ENCODE data around the gene B3GAT1. TPM values are rescaled to one million over a fixed set of nuclear protein-coding genes. Genes with fewer than 3 reads are reported as not detected.

The B3GAT1 gene
- total RNA-seq, 1 experiment from 2014 or later: not detected

DNA sequence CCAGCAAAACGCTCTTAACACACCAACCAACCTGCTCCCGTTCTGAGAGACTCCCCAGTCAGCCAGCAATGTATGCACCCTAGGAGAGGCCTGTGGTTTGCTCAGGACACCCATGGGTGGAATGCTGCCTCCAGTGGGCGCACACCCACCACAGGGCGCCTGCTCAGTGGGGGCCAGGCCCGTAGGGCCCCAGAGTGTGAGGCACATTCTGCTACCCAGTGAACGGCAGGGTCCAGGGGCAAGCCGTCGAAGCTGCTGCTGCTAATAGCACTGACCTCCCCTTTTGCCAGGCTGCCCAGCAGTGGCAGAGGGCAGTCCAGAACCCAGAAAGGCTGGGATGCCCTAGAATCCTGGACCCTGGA lies 12.8 kb downstream of the B3GAT1 start:
- Histone ChIP-seq H3K9ac (ENCODE audit: low read length) (no peak overlapping the region), H3K9me2 (ENCODE audit: insufficient read depth) (no peaks in the 10 kb centered on the region), H4K20me1 (ENCODE audit: insufficient read depth) (no peaks in the 10 kb centered on the region), H3K36me3 (ENCODE audit: control insufficient read depth in 1 of 2, insufficient read depth in 2 of 2, low read length in 2 of 2) (no peaks in the 10 kb centered on the region), H3K27ac (ENCODE audit: low read depth, low read length) (no peak overlapping the region), H3K79me2 (ENCODE audit: insufficient read depth, low read length) (no peaks in the 10 kb centered on the region), H3K4me3 (replicated peaks in 1 of 2; ENCODE audit: low read depth in 1 of 2, low read length in 2 of 2) (no peak overlapping the region), H2AFZ (ENCODE audit: low read depth, low read length, poor library complexity, severe bottlenecking) (no peak overlapping the region), H3K4me1 (ENCODE audit: control insufficient read depth in 1 of 2, insufficient read depth in 2 of 2, low read length in 2 of 2) (peaks cover 0 to 7% of the 10 kb centered on the region in 2 experiments; a peak in 2 of 4 replicates), H3K9me3 (ENCODE audit: control insufficient read depth in 1 of 2, insufficient read depth in 1 of 2, low read depth in 1 of 2, low read length in 2 of 2) (no peaks in the 10 kb centered on the region), H3K4me2 (ENCODE audit: low read length) (no peak overlapping the region), H3K27me3 (ENCODE audit: insufficient read depth, low read length) (peaks cover 6% of the 10 kb centered on the region; the same call in 1 of the 2 replicates)
- TF ChIP-seq FOSL1 (IDR thresholded peaks at IDR 0.05; ENCODE audit: low read depth): no peak
- no peak for TF ChIP-seq TCF7L2 (IDR thresholded peaks at IDR 0.05; ENCODE audit: borderline replicate concordance, extremely low read depth, insufficient read depth, insufficient read length)
- TF ChIP-seq ZNF274 (IDR thresholded peaks at IDR 0.05; ENCODE audit: low read depth, low read length): no peak
- CTCF ChIA-PET: no interaction called here
- no TSS peak for BruUV-seq (replicated peaks)
- RAD21 ChIA-PET (ENCODE audit: low non-redundant PET in 1 of 2, low total read pairs in 2 of 2, uncharacterized antibody in 2 of 2, unreplicated experiment in 2 of 2): no interaction called here
- no peak for DNase-seq (ENCODE audit: low read depth, low spot score)
- intact Hi-C loops (cut with micrococcal nuclease): no loop called here
- POLR2A ChIA-PET: no interaction called here
- no peak for ATAC-seq

DNA sequence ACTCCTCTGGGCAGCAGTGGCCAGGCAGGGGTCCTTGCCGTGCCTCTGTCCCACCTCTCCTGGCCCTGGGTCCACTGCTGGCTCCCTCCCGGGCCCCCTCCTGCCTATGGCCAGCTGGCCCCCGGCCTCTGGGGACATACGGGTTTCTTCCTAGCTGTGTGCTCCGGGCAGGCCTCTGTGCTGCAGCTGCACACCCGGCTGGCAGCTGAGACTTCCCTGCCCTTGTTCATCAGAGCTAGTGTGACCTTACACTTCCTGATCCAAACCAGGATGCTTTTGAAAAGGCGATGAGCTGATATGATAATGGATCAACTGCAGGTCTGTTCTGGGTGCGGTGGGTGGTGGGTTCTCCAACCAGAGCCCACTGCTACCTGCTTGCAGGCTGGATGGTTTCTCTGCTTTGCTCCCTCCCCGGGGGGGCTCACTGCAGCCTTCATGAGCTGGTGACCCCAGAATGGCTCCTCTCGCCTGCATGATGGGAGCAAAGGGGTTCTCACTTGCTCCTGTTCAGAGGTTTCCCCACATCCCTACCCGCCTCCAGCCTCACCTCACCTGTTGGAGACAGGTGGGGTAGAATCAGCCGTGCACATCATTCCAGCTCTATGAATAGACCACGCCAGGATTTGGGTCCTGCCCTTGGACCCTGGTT lies 13.3 kb downstream of the B3GAT1 start:
- H3K4me1 ChIP-seq (ENCODE audit: control insufficient read depth in 1 of 2, insufficient read depth in 2 of 2, low read length in 2 of 2): peaks cover 0 to 7% of the 10 kb centered on the region in 2 experiments; a peak in 2 of 4 replicates
- no peak overlapping the region for H3K4me3 ChIP-seq (replicated peaks in 1 of 2; ENCODE audit: low read depth in 1 of 2, low read length in 2 of 2)
- BruUV-seq (replicated peaks): no TSS peak
- H3K9me3 ChIP-seq (ENCODE audit: control insufficient read depth in 1 of 2, insufficient read depth in 1 of 2, low read depth in 1 of 2, low read length in 2 of 2): no peaks in the 10 kb centered on the region
- DNase-seq (ENCODE audit: low read depth, low spot score) (no peak), ATAC-seq (no peak)
- H3K79me2 ChIP-seq (ENCODE audit: insufficient read depth, low read length): no peaks in the 10 kb centered on the region
- intact Hi-C loops (cut with micrococcal nuclease): no loop called here
- no peaks in the 10 kb centered on the region for H3K9me2 ChIP-seq (ENCODE audit: insufficient read depth)
- H2AFZ ChIP-seq (ENCODE audit: low read depth, low read length, poor library complexity, severe bottlenecking): no peak overlapping the region
- no peaks in the 10 kb centered on the region for H4K20me1 ChIP-seq (ENCODE audit: insufficient read depth)
- H3K36me3 ChIP-seq (ENCODE audit: control insufficient read depth in 1 of 2, insufficient read depth in 2 of 2, low read length in 2 of 2): no peaks in the 10 kb centered on the region
- RAD21 ChIA-PET (ENCODE audit: low non-redundant PET in 1 of 2, low total read pairs in 2 of 2, uncharacterized antibody in 2 of 2, unreplicated experiment in 2 of 2): no interaction called here
- H3K27me3 ChIP-seq (ENCODE audit: insufficient read depth, low read length): peaks cover 6% of the 10 kb centered on the region; the same call in 1 of the 2 replicates
- CTCF ChIA-PET: no interaction called here
- H3K27ac ChIP-seq (ENCODE audit: low read depth, low read length): no peak overlapping the region
- no peak overlapping the region for H3K4me2 ChIP-seq (ENCODE audit: low read length)
- POLR2A ChIA-PET: no interaction called here
- no peak overlapping the region for H3K9ac ChIP-seq (ENCODE audit: low read length)
- no peak for TF ChIP-seq EZH2phosphoT487 (IDR thresholded peaks at IDR 0.05; ENCODE audit: borderline replicate concordance)
- no peak for TF ChIP-seq ELF1 (IDR thresholded peaks at IDR 0.05; ENCODE audit: borderline replicate concordance, low read depth)
- no peak for TF ChIP-seq CBX3 (IDR thresholded peaks at IDR 0.05; ENCODE audit: low read depth)
- no peak for TF ChIP-seq SRF (IDR thresholded peaks at IDR 0.05; ENCODE audit: low read depth)
- no peak for TF ChIP-seq POLR2A (IDR thresholded peaks at IDR 0.05; ENCODE audit: borderline replicate concordance, extremely low read depth, insufficient read depth, insufficient read length)
- TF ChIP-seq EZH2 (IDR thresholded peaks at IDR 0.05): no peak
- TF ChIP-seq, protein P1, sequence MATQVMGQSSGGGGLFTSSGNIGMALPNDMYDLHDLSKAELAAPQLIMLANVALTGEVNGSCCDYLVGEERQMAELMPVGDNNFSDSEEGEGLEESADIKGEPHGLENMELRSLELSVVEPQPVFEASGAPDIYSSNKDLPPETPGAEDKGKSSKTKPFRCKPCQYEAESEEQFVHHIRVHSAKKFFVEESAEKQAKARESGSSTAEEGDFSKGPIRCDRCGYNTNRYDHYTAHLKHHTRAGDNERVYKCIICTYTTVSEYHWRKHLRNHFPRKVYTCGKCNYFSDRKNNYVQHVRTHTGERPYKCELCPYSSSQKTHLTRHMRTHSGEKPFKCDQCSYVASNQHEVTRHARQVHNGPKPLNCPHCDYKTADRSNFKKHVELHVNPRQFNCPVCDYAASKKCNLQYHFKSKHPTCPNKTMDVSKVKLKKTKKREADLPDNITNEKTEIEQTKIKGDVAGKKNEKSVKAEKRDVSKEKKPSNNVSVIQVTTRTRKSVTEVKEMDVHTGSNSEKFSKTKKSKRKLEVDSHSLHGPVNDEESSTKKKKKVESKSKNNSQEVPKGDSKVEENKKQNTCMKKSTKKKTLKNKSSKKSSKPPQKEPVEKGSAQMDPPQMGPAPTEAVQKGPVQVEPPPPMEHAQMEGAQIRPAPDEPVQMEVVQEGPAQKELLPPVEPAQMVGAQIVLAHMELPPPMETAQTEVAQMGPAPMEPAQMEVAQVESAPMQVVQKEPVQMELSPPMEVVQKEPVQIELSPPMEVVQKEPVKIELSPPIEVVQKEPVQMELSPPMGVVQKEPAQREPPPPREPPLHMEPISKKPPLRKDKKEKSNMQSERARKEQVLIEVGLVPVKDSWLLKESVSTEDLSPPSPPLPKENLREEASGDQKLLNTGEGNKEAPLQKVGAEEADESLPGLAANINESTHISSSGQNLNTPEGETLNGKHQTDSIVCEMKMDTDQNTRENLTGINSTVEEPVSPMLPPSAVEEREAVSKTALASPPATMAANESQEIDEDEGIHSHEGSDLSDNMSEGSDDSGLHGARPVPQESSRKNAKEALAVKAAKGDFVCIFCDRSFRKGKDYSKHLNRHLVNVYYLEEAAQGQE (IDR thresholded peaks at IDR 0.05; ENCODE audit: low read depth): no peak
- no peak for TF ChIP-seq EGR1 (IDR thresholded peaks at IDR 0.05; ENCODE audit: low read depth)
- TF ChIP-seq, protein P2, sequence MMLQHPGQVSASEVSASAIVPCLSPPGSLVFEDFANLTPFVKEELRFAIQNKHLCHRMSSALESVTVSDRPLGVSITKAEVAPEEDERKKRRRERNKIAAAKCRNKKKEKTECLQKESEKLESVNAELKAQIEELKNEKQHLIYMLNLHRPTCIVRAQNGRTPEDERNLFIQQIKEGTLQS (IDR thresholded peaks at IDR 0.05): no peak
- TF ChIP-seq SIN3A (IDR thresholded peaks at IDR 0.05; ENCODE audit: low read depth): no peak
- TF ChIP-seq, protein P3, sequence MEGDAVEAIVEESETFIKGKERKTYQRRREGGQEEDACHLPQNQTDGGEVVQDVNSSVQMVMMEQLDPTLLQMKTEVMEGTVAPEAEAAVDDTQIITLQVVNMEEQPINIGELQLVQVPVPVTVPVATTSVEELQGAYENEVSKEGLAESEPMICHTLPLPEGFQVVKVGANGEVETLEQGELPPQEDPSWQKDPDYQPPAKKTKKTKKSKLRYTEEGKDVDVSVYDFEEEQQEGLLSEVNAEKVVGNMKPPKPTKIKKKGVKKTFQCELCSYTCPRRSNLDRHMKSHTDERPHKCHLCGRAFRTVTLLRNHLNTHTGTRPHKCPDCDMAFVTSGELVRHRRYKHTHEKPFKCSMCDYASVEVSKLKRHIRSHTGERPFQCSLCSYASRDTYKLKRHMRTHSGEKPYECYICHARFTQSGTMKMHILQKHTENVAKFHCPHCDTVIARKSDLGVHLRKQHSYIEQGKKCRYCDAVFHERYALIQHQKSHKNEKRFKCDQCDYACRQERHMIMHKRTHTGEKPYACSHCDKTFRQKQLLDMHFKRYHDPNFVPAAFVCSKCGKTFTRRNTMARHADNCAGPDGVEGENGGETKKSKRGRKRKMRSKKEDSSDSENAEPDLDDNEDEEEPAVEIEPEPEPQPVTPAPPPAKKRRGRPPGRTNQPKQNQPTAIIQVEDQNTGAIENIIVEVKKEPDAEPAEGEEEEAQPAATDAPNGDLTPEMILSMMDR (IDR thresholded peaks at IDR 0.05 in 2 of 3, conservative IDR thresholded peaks at IDR 0.05 in 1 of 3; ENCODE audit: borderline replicate concordance in 1 of 3, insufficient read depth in 1 of 3, low read depth in 2 of 3, low read length in 2 of 3): no peak
- no peak for TF ChIP-seq CEBPB (IDR thresholded peaks at IDR 0.05; ENCODE audit: low read depth)
- no peak for TF ChIP-seq TCF7L2 (IDR thresholded peaks at IDR 0.05; ENCODE audit: borderline replicate concordance, extremely low read depth, insufficient read depth, insufficient read length)
- no peak for TF ChIP-seq YY1 (IDR thresholded peaks at IDR 0.05; ENCODE audit: extremely low read depth, insufficient replicate concordance, low read depth, low read length)

All from HCT116 (cell line).